OCI-M1 (cell line): ENCODE data around the gene SLC1A2.
A peak's percentile ranks its signal among the peaks of the same experiment; 100 is the strongest.

Experiments
- DNase-seq: peaks from one replicate; lab custom pipeline; 2025; lab: John Stamatoyannopoulos, UW

SLC1A2 gene

DNA sequence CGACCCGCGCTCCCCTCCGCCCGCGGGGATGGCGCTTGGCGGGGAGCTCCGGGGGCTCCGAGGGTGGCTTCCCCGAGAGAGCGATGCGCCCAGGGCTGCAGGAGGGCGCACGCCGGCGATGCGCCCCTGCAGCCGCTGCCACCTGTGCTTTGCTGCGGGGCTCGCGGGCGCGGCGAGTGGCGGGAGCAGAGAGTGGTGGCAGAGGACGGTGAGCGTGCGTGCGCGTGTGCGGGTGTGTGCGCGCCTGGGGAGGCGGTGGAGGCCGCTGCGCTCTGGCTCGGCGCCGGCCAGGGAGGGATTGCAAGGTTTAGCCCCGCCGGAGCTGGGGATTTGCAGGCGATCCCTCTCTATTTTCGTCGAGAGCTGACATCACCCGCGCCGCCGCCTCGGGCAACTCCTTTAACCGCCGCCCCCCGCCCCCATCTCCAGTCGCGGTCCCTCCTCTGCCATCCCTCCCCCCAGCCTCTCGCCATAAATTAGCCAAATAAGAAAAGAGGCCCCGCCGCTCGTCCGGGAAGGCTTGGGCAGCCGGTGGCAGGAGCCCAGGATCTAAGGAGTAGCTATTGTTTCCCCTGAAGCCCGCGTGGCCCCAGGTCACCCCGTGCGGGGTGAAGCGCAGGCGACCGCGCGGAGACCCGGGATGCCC, at the start of gene SLC1A2:
Gene SLC1A2 (minus strand): TSS at position 375 of the 646 bp plus-strand sequence. CDS start 592 bp downstream, outside the sequence.
- DNase-seq: no peak

DNA sequence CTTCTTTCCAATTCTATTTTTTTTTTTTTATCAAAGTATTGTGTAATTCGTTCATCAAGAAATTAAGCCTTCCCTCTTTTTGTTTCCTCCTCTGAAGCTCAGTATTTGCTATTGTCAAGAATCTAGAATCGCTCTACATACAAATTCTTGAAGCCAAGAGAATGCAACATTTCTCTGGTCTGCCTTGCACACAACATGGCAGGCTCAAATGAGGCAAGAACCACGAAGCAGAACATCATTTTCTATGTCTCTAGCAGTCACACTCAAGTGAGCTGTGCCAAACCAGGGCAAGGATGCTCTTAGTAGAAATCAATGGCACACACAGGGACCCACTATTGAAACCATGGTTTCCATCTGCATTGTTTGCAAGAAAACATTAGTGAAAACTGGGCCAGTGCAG, 46.7 kb upstream of the SLC1A2 start:
- DNase-seq: no peak

DNA sequence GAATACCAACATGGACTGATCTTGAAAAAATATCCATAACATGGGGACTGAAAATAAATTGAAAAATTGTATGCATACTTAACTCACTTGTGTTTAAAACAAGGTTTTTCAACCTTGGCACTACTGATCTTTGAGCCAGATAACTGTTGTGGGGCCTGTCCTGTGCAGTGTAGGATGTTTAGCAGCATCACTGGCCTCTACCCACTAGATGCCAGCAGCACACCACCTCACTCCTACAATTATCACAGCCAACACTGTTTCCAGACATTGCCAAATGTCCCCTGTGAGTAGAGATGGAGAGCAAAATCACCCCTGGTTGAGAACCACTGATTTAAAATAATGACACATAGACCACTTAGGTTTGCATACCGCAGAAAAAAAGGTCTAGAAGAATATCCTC, 45.0 kb upstream of the SLC1A2 start:
- no peak for DNase-seq

DNA sequence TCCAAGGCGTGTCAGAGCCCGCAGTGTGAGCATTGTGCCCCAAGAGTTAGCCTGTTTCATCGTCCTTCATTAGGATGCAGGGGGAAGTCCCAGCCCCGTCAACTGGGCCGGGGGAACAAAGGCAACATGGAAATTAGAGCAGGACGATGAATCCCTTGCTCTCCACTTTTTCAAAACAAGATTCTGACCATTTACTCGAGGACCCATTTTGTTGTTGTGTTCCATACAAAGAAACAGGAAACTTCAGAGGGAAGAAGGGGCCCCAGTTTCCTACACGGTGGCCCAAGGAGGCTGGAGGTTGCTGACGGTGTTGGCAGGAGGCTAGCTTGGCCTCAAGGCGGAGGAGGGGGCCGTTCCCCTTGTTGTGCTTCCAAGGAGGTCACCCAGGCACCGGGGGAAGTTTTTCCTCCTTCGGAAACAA, 44.0 kb upstream of the SLC1A2 start:
- DNase-seq: no peak

DNA sequence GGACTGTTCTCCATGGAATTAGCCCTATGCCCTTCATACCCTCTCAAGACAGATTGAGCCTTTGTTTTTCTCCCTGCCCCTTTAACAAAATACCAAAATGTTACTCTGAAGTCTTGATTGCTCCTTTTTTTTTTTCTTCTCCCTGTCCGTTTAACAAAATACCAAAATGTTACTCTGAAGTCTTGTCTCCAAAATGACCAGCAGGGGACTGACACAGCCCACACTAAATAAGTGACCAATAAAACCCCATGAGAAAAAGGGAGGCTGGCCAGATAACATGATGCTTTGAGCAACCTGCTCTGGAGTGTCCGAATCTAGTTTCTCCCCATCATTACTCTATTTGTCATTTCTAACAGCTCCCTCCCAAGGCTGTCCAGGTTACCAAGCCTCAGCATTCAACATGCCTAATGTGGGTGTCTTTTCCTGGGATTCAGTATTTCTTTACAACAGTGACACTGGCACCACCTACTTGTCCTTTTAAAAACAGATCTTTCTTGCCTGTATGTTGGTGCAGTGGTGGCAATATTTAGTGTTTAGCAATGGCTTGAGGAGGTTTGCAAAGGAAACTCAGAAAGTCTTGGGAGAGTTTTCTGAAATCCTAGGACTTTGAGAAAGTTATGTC, 42.7 kb upstream of the SLC1A2 start:
- no peak for DNase-seq

DNA sequence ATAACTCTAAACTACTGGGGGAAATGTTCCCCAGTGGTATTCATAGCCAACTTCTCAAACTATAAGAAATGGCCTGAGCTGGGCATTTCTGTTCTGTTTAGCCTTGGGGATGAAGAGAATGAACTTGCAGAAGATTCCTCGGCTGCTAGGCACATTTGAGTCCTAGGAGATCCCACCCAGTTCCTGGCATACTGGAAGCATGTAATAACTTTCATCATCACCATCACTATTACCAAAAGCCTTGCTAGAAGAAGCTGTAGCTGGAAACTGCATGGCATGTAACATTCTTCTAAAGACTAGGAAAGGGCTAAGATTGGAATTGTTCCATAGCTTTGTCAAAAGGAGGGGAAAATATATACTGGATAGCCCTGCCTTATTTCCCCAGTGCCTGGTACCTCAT, 40.1 kb upstream of the SLC1A2 start:
- no peak for DNase-seq

DNA sequence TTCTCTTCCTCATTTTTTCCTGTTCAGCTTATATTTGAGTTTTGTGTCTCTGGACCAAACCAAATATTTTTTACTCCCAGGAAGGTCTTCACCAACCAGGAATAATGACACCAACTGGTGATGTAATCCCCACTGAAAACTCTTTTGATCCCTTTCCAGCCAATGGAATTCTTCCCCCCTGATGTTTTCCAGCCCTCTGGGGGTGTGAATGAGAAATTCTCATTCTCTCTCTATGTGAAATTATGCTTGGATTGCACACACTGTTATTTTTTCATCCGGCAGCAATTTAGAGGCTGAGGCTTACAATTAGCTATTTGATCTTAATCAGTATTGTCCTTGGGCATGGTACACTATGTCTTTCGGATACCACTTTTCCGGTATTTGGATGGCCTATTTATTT, 39.5 kb upstream of the SLC1A2 start:
- DNase-seq: no peak

DNA sequence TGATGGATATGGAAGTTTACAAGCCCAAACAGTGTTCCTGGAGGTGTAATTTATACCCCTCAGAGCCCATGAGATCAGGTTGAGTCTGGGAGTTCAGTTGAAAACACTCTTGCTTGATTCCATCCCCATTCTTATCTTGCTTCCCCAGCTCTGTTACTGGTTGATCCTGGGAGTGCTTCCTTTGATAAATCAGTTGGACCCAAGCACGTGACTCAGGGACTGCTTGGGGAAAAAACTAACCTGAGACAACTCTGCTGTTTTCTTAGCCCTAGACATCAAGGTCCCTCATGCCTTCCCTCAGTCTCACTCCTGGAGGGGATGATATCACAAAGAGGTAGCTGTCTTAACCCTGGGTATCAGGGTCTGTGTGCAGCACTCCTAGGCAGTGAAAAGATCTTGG, 35.0 kb upstream of the SLC1A2 start:
- DNase-seq: peak; percentile 13

DNA sequence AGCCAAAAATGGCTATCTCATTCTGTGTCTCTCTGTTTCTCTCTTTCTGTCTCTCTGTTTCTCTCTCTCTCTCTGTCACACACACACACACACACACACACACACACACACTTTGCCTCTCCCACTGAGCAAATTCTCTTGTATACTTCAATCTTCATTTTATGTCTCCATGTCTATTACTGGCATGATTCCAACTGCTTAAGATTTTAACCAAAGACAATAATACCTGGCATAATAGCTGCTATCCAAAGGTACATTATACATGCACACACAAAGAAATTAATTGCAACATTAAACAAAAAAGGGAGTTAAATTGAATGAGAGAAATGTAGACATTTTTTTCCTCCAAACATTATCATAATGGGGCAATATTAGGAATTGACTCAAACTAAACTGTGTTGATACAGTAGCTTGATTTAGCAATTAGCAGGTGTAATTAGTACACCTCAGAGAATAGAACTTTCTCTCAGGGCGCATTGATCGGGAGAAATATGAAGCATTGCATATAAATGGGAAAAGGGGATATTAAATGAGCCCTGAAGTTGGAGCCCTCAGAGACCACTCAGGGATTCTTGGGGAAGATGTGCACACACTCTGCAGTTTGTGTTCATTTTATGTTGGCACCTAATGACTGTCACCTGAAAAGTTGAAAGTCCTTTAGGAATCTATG, 17.4 kb upstream of the SLC1A2 start:
- DNase-seq: no peak

DNA sequence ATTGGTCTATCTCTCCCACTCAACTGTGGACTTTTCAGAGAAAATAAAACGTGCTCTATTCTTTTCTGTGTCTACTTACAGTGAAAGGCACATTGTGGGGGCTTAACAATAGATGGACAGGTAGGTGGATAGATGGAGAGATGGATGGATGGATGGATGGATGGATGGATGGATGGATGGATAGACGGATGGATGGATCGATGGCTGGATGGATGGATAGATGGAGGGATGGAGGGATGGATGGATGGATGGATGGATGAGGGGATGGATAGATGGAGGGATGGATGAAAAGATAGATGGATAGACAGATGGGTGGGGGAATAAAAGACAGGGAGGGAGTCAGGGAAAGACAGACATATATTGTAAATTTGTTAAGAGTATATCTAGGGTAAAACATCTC, 14.2 kb upstream of the SLC1A2 start:
- DNase-seq: no peak

DNA sequence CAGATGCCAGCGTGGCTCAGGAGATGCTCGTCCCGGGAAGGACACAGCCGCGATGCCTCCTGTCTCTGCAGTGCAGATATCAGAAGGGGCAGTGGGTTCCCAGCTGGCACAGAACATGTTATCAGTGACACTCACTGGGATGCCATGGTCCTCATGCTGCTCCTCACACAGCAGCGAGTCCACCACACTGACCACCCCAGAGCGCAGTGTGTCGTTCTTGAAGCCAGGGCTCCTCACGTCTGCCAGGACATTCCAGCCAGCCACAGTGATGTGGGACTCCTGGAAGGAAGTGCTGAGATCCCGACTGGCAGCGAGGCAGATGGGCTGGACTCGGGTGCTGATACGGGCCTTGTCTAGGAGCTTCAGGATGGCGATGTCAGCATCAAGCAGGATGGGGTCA, 13.1 kb upstream of the SLC1A2 start:
- no peak for DNase-seq

DNA sequence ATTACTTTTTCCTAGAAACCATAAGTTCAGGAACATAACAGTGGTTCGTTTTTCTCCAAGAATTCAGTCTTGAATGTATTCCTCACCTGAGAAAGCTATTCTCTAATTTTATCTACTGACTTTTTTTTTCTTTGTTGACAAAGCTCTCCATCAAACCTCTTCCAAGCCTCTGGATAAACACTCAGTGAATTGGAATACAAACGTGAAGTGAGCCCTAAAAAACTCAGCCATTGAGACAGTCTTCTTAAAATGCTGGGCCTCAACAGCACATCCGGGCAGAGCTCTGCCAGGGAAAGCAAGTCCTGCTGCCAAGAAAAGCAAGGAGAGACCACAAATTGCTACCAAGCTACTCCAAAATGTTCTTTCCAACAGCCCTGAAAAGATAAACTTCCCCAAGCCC, 7.7 kb upstream of the SLC1A2 start:
- no peak for DNase-seq

DNA sequence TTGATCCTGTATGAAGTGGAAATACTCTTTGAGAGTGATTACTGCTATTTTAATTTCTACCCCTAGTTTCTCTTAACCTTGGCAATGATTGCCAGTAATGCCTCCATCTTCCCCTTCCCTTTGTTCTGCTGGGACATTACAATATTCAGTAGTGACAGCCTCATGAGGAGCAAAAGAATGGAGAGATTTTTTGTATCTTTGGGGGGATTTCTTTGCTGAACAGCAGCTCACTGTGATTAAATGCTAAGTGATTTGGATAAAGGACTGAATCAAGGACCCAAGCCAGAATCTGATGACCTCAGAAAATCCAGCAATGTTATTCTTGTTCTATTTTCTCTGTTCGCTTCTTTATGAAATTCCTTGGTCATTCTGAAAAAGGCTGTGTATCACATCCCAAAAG, 7.0 kb upstream of the SLC1A2 start:
- no peak for DNase-seq

DNA sequence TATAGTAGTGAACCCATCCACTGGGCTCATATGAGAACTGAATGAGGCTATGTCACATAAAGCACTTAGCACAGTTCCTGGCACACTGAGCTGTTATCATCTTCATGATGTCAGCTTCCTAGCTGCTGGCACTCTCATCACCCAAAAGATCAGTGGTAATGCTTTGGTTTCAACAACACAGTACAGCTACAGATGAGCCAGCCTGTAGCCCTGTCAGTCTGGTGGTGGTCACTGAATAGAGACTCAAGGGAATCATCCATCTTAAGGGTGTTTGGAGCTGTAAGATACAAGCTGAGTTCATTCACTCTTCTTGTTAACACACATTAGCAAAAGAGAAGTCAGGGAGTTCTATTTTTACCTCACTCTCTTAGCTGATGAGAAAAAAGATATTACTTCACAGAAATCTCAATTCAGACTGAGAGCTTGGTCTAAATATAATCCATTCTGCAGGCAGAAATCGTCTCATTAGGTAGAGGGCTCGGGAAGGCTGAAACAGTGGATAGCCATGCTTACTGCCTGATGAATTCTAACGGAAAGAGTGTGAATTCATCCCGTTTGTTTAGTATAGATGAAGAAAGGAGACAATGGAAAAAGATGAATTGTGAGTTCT, 6.3 kb upstream of the SLC1A2 start:
- DNase-seq: no peak

DNA sequence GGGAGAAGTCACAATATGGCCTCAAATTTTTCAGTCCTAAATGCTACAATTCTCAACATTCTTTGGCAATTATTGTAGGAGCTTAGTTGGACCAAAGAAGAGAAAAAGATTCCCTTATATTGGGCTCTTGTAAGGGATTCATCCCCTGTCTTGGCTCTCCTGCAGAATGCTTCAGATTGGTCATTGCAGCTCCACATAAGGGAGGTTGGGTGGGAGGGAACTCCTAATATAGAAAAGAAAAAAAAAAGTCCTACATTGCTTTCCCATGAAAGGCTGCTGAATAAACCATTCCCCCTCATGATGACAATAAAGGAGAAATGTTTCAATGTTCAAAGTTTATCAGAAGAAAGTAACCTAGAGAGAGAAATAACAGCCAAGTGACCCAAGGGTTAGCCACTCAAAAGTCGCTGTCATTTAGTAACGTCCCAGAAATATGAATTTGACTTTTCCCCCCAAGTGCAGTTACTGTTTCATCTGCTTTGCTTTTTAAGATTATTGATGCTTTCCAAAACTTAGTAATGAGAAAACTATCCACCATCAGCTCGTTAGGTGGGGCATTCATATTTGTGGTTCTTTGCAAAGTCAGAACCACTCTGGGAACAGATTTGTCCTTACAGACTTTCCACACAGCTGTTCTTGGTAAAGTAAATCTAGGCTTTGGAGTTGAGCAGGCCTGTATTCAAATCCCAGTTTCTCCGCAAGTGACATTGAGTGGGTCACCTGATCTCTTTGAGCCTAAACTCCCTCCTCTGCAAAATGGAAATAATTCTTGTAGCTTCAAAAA, 5.0 kb upstream of the SLC1A2 start:
- DNase-seq: no peak

DNA sequence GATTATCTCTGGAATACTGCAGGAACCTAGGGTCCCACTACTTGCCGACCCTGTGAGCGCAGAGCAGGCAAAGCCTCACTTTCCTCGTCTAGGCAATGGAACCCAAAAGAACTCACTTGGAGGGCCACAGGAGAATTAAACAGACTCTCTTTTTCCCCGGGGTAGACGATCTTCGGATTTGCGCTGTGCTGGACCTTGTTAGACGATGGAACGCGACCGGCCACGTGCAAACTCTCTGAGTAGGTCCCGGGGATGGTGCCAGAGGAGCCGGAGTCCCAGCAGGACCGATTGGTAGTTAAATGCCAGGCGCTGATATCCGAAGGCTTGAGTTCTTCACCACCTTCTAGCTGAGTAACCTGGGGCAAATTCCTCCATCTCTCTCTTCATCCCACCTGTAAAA, 1.0 kb upstream of the SLC1A2 start:
- no peak for DNase-seq

DNA sequence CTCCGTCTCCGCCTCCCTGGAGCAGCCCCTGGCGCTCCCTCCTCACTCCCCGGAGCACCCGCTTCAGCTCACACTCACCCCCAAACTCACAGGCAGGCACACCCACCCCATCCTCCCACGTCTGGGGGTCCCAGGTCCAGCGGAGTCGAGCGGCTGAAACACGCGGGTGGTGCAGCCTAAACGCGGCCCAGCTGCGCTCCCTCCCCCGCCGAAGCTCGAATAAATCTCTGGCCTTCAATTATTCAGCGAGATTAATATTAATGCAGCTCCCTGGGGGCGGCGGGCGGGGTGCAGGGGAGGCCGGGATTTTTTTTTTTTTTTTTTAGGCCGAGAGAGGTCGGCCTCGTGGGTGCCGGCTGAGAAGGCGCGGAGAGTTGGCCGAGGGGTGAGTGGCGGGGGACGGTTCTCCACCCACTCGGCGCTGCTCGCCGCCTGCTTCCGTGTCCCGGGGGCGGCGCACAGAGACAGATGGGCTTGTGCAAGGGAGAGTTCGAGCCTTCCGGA, 524 bp upstream of the SLC1A2 start:
- no peak for DNase-seq

DNA sequence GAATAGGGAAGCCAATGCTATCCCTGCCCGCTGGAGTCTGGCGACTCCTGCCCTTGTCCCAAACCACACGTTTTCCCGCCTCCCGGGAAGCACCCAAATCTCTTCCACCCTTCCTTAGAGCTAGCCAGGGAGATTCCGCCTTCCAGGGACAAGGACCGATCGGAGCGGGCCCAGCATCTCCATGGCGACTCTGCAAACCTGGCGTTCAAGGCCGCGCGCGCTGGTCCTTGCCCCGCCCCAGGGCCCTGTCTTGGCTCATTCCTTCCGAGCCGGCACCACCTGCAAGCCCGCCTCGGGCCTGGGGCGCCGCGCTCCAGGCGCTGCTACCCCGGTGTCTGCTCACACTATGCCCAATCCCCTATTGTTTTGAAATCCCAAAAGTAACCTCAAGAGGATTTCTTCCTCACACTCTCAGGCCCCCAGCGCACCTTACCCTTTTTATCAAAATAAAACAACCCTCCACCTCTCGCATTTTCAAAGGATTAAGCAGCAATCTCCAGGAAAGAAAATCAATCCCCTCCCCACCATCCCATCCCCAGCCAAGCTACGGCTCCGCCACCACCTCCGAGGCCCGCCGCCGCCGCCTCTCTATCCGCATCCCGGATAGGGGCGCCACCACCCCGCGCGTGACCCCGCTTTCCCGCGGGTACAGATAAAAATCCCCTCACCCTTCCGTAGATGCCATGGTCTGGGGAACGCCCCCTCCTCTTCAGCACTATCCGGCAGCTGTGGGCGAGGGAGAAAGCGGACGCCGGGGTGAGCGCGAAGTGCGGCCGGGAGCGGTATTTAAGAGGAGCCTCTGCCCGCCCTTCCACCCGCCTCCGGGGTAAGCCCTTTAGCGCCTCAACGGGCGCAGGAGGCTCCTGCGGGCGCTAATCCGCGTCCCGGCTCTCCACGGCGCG, 825 bp downstream of the SLC1A2 start:
- no peak for DNase-seq

DNA sequence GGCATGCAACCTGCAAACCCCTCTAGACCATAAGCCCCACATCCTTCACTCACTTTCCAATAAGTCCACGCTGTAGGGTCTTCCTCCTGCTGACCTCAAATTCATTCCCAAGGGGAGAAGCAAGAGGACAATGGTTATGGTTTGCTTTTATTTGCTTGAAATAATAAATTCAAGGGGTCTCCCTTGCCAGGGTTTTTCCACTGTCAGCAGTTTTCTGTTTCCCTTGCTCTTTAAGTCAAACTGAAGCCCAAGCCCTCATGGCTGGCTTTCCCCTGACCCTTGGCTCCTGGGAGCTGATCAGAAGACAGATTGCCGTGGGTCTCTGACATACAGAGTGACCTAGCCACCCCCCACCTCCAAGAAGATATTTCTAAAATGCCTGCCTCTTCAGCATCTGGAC, 3.9 kb downstream of the SLC1A2 start:
- DNase-seq: no peak

DNA sequence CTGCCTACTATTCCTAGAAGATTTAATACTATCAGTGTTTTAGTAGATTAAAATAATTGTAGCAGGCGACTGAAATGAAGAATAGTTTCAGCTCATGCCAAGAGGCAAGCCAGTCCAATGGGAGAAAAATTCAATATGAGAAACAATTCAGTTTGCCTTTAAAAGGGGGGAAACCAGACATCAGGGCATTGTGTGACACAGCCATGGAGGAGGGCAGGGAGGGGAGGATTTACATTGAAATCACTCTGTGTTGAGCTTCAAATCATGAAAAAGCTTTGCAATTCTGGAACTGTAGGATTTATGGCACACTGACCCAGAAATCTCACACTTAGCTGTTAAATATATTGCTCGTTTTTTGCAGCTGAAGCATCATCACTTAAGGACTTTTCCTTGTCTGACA, 4.6 kb downstream of the SLC1A2 start:
- no peak for DNase-seq

DNA sequence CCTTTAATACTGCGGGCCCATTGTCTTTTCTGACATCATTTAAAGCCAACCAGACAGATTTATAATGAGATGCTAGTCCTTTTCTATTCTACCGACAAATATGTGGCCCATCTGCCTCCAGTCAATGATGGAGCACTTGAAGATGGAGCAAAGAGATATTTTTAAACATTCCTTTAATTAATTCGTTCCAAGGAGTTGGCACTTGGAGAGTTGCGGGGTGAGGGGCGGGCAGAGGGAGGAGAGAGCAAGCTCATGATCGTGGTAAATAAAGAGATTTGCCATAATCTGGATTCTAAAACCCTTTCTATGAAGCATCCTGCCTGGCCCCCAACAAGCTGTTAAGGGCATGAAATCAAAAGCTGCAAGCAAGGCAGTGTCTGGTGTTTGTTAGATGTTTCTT, 5.0 kb downstream of the SLC1A2 start:
- no peak for DNase-seq
